Keratinocyte (primary cell): ENCODE measurements around the gene CXCL6.

Source experiments
- CTCF ChIP-seq, 3 experiments: IDR thresholded peaks in 1 of 3; conservative IDR thresholded peaks in 1 of 3; optimal IDR thresholded peaks in 1 of 3; 2 replicates in 2 of 3; 3 replicates in 1 of 3; pipeline versions ENCODE3 to v1.5.1; 2011; ENCODE audit warnings: low read length in 3 of 3, mild to moderate bottlenecking in 3 of 3, moderate library complexity in 2 of 3, control low read depth in 1 of 3, inconsistent platforms in 1 of 3; ENCODE audit not compliant: insufficient read depth in 2 of 3; ENCODE audit errors: extremely low read depth in 1 of 3
- EZH2 ChIP-seq: IDR thresholded peaks from one replicate; pipeline ENCODE4 v1.6.1; 2012; ENCODE audit warnings: inconsistent platforms, mild to moderate bottlenecking, low read length, moderate library complexity

GRCh38 chr4:73847526-73848182 lies 11.2 kb downstream of the CXCL6 start:
- TF ChIP-seq CTCF (optimal IDR thresholded peaks at IDR 0.05 in 1 of 3, IDR thresholded peaks at IDR 0.05 in 1 of 3, conservative IDR thresholded peaks at IDR 0.05 in 1 of 3; ENCODE audit: extremely low read depth in 1 of 3, insufficient read depth in 2 of 3, low read length in 3 of 3) (no peak), EZH2 (no peak)
